GM12878 (cell line): ENCODE results near the gene PLA2G12B. TPM values are rescaled to one million over a fixed set of nuclear protein-coding genes. Genes with fewer than 3 reads are reported as not detected.

Experiments used
- ATAC-seq: fragments of 200-7000 bp; cut with Tn5 transposase; 3 replicates; pipeline ENCODE4 v1.9.1; 2020; ENCODE audit warnings: mild to moderate bottlenecking, moderate library complexity
- BruUV-seq: library from RNA; stranded (reverse); fragments of 400-500 nt; replicated peaks from 2 replicates; lab custom pipeline; 2021; lab: Mats Ljungman, UMichigan
- CTCF ChIA-PET: fragments of 300-600 bp; sonication (Branson Sonifier 250); formaldehyde crosslinking; extraction: SDS; loops from one replicate; lab custom pipeline; 2021; ENCODE audit warnings: inconsistent platforms; lab: Yijun Ruan, JAX
- POLR2A ChIA-PET: fragments of 350-600 bp; formaldehyde crosslinking; extraction: SDS; loops from one replicate; lab custom pipeline; 2021; ENCODE audit warnings: inconsistent platforms; lab: Charles Lee
- RAD21 ChIA-PET: fragments of 300-600 bp; sonication (Branson Sonifier 250); formaldehyde crosslinking; loops from one replicate; lab custom pipeline; 2023; ENCODE audit warnings: antibody characterized with exemption; ENCODE audit not compliant: unreplicated experiment; lab: Charles Lee
- SMC1A ChIA-PET: fragments of 300-600 bp; sonication (Branson Sonifier 250); formaldehyde crosslinking; loops from one replicate; lab custom pipeline; 2023; ENCODE audit not compliant: unreplicated experiment, uncharacterized antibody; lab: Charles Lee
- DNase-seq: peaks from one replicate; pipeline ENCODE4 v3.0.0-alpha.2; 2011; ENCODE audit warnings: low read depth, low spot score
- FAIRE-seq: peaks from 3 replicates; lab custom pipeline; 2011; peaks lifted over from hg19 to GRCh38; lab: Jason Lieb, UNC
- H2AFZ ChIP-seq: 2 replicates; pipeline ENCODE4 v1.6.0; 2011; ENCODE audit warnings: low read depth, low read length, control low read depth; ENCODE audit not compliant: control insufficient read depth
- H3K27ac ChIP-seq: 2 replicates; pipeline ENCODE4 v1.5.1; 2011; ENCODE audit warnings: control low read depth; ENCODE audit not compliant: control insufficient read depth, insufficient read depth
- H3K27me3 ChIP-seq, 2 experiments: replicated peaks in 1 of 2; 2 replicates each; pipeline versions ENCODE4 v1.6.0 to v1.6.1; 2011; ENCODE audit warnings: low read length in 1 of 2; ENCODE audit not compliant: control insufficient read depth in 2 of 2, insufficient read depth in 2 of 2
- H3K36me3 ChIP-seq, 2 experiments: 2 replicates each; pipeline ENCODE4 v1.5.1; 2011; ENCODE audit warnings: low read length in 1 of 2; ENCODE audit not compliant: control insufficient read depth in 2 of 2, insufficient read depth in 2 of 2
- H3K4me1 ChIP-seq: 2 replicates; pipeline ENCODE4 v1.6.1; 2011; ENCODE audit warnings: mild to moderate bottlenecking, low read length, moderate library complexity, mixed read lengths; ENCODE audit not compliant: control insufficient read depth, insufficient read depth
- H3K4me2 ChIP-seq: 2 replicates; pipeline ENCODE4 v1.6.0; 2011; ENCODE audit warnings: control low read depth; ENCODE audit not compliant: control insufficient read depth, insufficient read depth
- H3K4me3 ChIP-seq: fragments of 200-600 bp; sonication (generic); 2 replicates; pipeline ENCODE4 v1.5.1; 2016
- H3K79me2 ChIP-seq: 2 replicates; pipeline ENCODE4 v1.6.0; 2011; ENCODE audit warnings: low read length; ENCODE audit not compliant: control insufficient read depth, insufficient read depth
- H3K9ac ChIP-seq: 2 replicates; pipeline ENCODE4 v1.8.0; 2011; ENCODE audit warnings: low read length, control low read depth, mixed read lengths; ENCODE audit not compliant: control insufficient read depth, insufficient read depth
- H3K9me3 ChIP-seq: replicated peaks from 3 replicates; pipeline ENCODE4 v1.5.1; 2011; ENCODE audit warnings: mild to moderate bottlenecking, low read length; ENCODE audit not compliant: control insufficient read depth, insufficient read depth
- H4K20me1 ChIP-seq: 2 replicates; pipeline ENCODE4 v1.6.0; 2011; ENCODE audit not compliant: control insufficient read depth, insufficient read depth
- CHD2 ChIP-seq: IDR thresholded peaks from 2 replicates; pipeline ENCODE4 v1.6.1; 2011; ENCODE audit warnings: low read depth, low read length, improper control_type of control experiment, borderline replicate concordance
- FOXM1 ChIP-seq: IDR thresholded peaks from 2 replicates; pipeline ENCODE4 v1.6.1; 2012; ENCODE audit warnings: low read depth, mild to moderate bottlenecking, inconsistent platforms, low read length, moderate library complexity
- HDAC6 ChIP-seq: fragments of 200-600 bp; sonication (generic); IDR thresholded peaks from one replicate; pipeline ENCODE4 v1.8.0; 2017; ENCODE audit warnings: antibody characterized with exemption; ENCODE audit not compliant: unreplicated experiment
- NBN ChIP-seq: fragments of 450-650 bp; IDR thresholded peaks from 2 replicates; pipeline ENCODE4 v1.6.1; 2016
- NR2F1 ChIP-seq: fragments of 450-650 bp; conservative IDR thresholded peaks from 2 replicates; pipeline ENCODE4 v1.6.1; 2017; ENCODE audit warnings: mild to moderate bottlenecking
- PAX5 ChIP-seq: IDR thresholded peaks from 2 replicates; pipeline ENCODE4 v1.6.1; 2011; ENCODE audit warnings: low read depth, low read length, borderline replicate concordance
- PML ChIP-seq: IDR thresholded peaks from 2 replicates; pipeline ENCODE4 v1.6.1; 2012; ENCODE audit warnings: low read length, inconsistent platforms
- SIX5 ChIP-seq: IDR thresholded peaks from 2 replicates; pipeline ENCODE4 v1.6.1; 2011; ENCODE audit warnings: mild to moderate bottlenecking, low read depth, low read length, moderate library complexity; ENCODE audit not compliant: severe bottlenecking
- SMAD1 ChIP-seq: fragments of 450-650 bp; IDR thresholded peaks from 2 replicates; pipeline ENCODE4 v1.6.1; 2018; ENCODE audit warnings: mild to moderate bottlenecking, low read depth; ENCODE audit not compliant: partially characterized antibody
- SPI1 ChIP-seq: IDR thresholded peaks from 2 replicates; pipeline ENCODE4 v1.6.1; 2011; ENCODE audit warnings: low read depth, mild to moderate bottlenecking, low read length, moderate library complexity, borderline replicate concordance; ENCODE audit not compliant: insufficient read depth
- SUPT20H ChIP-seq: IDR thresholded peaks from 2 replicates; pipeline ENCODE4 v1.6.1; 2011; ENCODE audit warnings: low read depth, mild to moderate bottlenecking, low read length, moderate library complexity, borderline replicate concordance; ENCODE audit not compliant: control insufficient read depth
- TCF7 ChIP-seq: IDR thresholded peaks from 2 replicates; pipeline ENCODE4 v1.6.1; 2014; ENCODE audit warnings: antibody characterized with exemption, borderline replicate concordance
- ZNF207 ChIP-seq: fragments of 450-650 bp; IDR thresholded peaks from 2 replicates; pipeline ENCODE4 v1.6.1; 2014; ENCODE audit warnings: antibody characterized with exemption, mild to moderate bottlenecking, borderline replicate concordance
- WGBS: methylation state at CpG from one replicate; pipeline ENCODE4 v1.1.6; 2016; ENCODE audit warnings: low lambda C conversion rate; ENCODE audit not compliant: insufficient replicate concordance, insufficient coverage; ENCODE audit errors: missing lambda C conversion rate; 5-methylcytosine and 5-hydroxymethylcytosine counted together
- in situ Hi-C: fragments of 300-500 bp; cut with MboI; formaldehyde crosslinking; loops from 9 replicates; pipeline ENCODE4 v1.14.3; 2018; ENCODE audit warnings: mixed read lengths
- intact Hi-C: fragments of 100-400 bp; cut with micrococcal nuclease; formaldehyde crosslinking; loops from one replicate; pipeline ENCODE4 v1.14.2; 2022; ENCODE audit not compliant: unreplicated experiment
- polyA plus RNA-seq, 11 experiments: library from polyadenylated mRNA; depleted of rRNA in 4 of 11; unstranded in 6 of 11; stranded (reverse) in 5 of 11; fragments of >200 nt; fragmentation: Nextera tagmentation in 4 of 11; fragmentation: Illumina TruSeq in 1 of 11; extraction: Ambion mirVana in 4 of 11; extraction: Trizol in 1 of 11; gene quantifications; 1 replicate in 1 of 11; 2 replicates in 10 of 11; pipeline versions ENCODE4 v1.2.1 to v1.2.3, GENCODE V29; 2011 to 2016; ENCODE audit warnings: inconsistent platforms in 2 of 11, missing spikeins in 2 of 11, low read depth in 1 of 11
- total RNA-seq, 4 experiments: library from RNA; depleted of rRNA in 3 of 4; stranded (reverse); fragments of >200 nt in 3 of 4; fragmentation: Illumina TruSeq in 1 of 4; extraction: Trizol in 1 of 4; gene quantifications; 2 replicates each; pipeline versions ENCODE4 v1.2.1 to v1.2.3, GENCODE V29; 2013 to 2021
- TF ChIP-seq, protein P1 (sequence below): IDR thresholded peaks from 2 replicates; pipeline ENCODE4 v1.6.1; 2012; ENCODE audit warnings: low read depth, low read length, improper control_type of control experiment
- TF ChIP-seq, protein P2 (sequence below): fragments of 450-650 bp; formaldehyde crosslinking; IDR thresholded peaks from 2 replicates; pipeline ENCODE4 v1.4.0; 2022; ENCODE audit warnings: mild to moderate bottlenecking, moderate library complexity
- TF ChIP-seq, protein P3 (sequence below): fragments of 450-650 bp; IDR thresholded peaks from 2 replicates; pipeline ENCODE4 v1.6.1; 2016; ENCODE audit warnings: mild to moderate bottlenecking
- TF ChIP-seq, protein P4 (sequence below): IDR thresholded peaks from 2 replicates; pipeline ENCODE4 v1.6.1; 2012; ENCODE audit warnings: low read depth, low read length, improper control_type of control experiment

The PLA2G12B gene
- total and polyA plus RNA-seq, 10 of the 15 experiments (the other 5 are each of a cell fraction or from before 2014, with no cell fraction given): not detected

DNA sequence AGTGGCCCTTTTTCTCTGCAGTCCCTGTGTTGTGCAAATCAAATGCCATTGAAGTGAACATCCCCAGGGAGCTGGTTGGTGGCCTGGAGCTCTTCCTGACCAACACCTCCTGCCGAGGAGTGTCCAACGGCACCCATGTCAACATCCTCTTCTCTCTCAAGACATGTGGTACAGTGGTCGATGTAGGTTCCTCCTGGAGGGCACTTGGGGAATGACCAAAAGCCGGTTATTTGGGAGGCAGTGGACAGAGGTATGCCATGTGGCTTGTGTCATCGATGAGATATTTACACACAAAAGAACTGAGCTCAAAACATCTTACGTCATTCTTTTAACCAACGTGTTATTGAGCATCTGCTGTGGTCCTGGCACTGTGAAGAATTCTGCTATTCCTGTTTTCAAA lies 41.3 kb downstream of the PLA2G12B start:
- H3K79me2 ChIP-seq: no peaks in the 10 kb centered on the region
- ChIA-PET RAD21 (no interaction called here), POLR2A (no interaction called here), CTCF (interaction anchor here (1.0 kb wide), 2 partner anchors 9 to 14 kb away, joined by 3 read pairs; no protein-coding TSS in a partner anchor), SMC1A (no interaction called here)
- H3K4me3 ChIP-seq: no peak overlapping the region
- H2AFZ ChIP-seq: no peak overlapping the region
- H3K4me1 ChIP-seq: no peaks in the 10 kb centered on the region
- WGBS: 68% methylated on average over 7 of the region's 7 CpGs
- in situ Hi-C loops: no loop called here
- no peaks in the 10 kb centered on the region for H3K27me3 ChIP-seq
- no TSS peak for BruUV-seq
- H3K27ac ChIP-seq: no peak overlapping the region
- intact Hi-C loops: no loop called here
- FAIRE-seq (no peak), DNase-seq (no peak), ATAC-seq (no peak)
- TF ChIP-seq PAX5 (no peak), NBN (no peak), HDAC6 (no peak), NR2F1 (no peak), SMAD1 (no peak), TCF7 (no peak), SUPT20H (no peak), SIX5 (no peak), ZNF207 (no peak), SPI1 (no peak), PML (no peak), FOXM1 (no peak), CHD2 (no peak)
- TF ChIP-seq, protein P1, sequence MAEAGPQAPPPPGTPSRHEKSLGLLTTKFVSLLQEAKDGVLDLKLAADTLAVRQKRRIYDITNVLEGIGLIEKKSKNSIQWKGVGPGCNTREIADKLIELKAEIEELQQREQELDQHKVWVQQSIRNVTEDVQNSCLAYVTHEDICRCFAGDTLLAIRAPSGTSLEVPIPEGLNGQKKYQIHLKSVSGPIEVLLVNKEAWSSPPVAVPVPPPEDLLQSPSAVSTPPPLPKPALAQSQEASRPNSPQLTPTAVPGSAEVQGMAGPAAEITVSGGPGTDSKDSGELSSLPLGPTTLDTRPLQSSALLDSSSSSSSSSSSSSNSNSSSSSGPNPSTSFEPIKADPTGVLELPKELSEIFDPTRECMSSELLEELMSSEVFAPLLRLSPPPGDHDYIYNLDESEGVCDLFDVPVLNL: no peak
- TF ChIP-seq, protein P2, sequence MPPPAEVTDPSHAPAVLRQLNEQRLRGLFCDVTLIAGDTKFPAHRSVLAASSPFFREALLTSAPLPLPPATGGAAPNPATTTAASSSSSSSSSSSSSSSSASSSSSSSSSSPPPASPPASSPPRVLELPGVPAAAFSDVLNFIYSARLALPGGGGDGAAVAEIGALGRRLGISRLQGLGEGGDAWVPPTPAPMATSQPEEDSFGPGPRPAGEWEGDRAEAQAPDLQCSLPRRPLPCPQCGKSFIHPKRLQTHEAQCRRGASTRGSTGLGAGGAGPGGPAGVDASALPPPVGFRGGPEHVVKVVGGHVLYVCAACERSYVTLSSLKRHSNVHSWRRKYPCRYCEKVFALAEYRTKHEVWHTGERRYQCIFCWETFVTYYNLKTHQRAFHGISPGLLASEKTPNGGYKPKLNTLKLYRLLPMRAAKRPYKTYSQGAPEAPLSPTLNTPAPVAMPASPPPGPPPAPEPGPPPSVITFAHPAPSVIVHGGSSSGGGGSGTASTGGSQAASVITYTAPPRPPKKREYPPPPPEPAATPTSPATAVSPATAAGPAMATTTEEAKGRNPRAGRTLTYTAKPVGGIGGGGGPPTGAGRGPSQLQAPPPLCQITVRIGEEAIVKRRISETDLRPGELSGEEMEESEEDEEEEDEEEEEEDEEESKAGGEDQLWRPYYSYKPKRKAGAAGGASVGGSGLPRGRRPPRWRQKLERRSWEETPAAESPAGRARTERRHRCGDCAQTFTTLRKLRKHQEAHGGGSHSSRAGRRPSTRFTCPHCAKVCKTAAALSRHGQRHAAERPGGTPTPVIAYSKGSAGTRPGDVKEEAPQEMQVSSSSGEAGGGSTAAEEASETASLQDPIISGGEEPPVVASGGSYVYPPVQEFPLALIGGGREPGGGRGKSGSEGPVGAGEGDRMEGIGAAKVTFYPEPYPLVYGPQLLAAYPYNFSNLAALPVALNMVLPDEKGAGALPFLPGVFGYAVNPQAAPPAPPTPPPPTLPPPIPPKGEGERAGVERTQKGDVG (CRISPR knock-in tag): no peak
- TF ChIP-seq, protein P3, sequence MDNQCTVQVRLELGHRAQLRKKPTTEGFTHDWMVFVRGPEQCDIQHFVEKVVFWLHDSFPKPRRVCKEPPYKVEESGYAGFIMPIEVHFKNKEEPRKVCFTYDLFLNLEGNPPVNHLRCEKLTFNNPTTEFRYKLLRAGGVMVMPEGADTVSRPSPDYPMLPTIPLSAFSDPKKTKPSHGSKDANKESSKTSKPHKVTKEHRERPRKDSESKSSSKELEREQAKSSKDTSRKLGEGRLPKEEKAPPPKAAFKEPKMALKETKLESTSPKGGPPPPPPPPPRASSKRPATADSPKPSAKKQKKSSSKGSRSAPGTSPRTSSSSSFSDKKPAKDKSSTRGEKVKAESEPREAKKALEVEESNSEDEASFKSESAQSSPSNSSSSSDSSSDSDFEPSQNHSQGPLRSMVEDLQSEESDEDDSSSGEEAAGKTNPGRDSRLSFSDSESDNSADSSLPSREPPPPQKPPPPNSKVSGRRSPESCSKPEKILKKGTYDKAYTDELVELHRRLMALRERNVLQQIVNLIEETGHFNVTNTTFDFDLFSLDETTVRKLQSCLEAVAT: no peak
- TF ChIP-seq, protein P4, sequence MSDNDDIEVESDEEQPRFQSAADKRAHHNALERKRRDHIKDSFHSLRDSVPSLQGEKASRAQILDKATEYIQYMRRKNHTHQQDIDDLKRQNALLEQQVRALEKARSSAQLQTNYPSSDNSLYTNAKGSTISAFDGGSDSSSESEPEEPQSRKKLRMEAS: no peak
- H3K9me3 ChIP-seq: no peaks in the 10 kb centered on the region
- H3K36me3 ChIP-seq: no peaks in the 10 kb centered on the region
- H3K4me2 ChIP-seq: no peak overlapping the region
- H3K9ac ChIP-seq: no peak overlapping the region
- no peaks in the 10 kb centered on the region for H4K20me1 ChIP-seq
